Thyroid gland (tissue), 4 donors: ENCODE results near the gene COPZ2. TPM values are rescaled to one million over a fixed set of nuclear protein-coding genes. Genes with fewer than 3 reads are reported as not detected.
A peak's percentile ranks its signal among the peaks of the same experiment; 100 is the strongest.
"Not testable (repeated sequence)": the region's sequence is repeated elsewhere in the genome, so short reads cannot be mapped to it uniquely, and the experiment has no call there.

Source experiments
- DNase-seq, 2 donors: peaks; one replicate each; pipeline ENCODE4 v3.0.0-alpha.2; 2019
- H3K27ac ChIP-seq, 3 donors: fragments of 200-600 bp; sonication (generic); 1 replicate in 2 of 3; 2 replicates in 1 of 3; pipeline ENCODE4 v1.5.1; 2016 to 2019; ENCODE audit warnings: mild to moderate bottlenecking in 1 of 3, moderate library complexity in 1 of 3
- H3K27me3 ChIP-seq: fragments of 200-600 bp; sonication (generic); one replicate; pipeline ENCODE4 v1.5.1; 2019
- H3K36me3 ChIP-seq, 2 donors: fragments of 200-600 bp; sonication (generic); one replicate each; pipeline ENCODE4 v1.5.1; 2016 to 2019
- H3K4me1 ChIP-seq, 2 donors: fragments of 200-600 bp; sonication (generic); one replicate each; pipeline ENCODE4 v1.5.1; 2017 to 2019
- H3K4me3 ChIP-seq, 3 donors: fragments of 200-600 bp; sonication (generic); replicated peaks in 1 of 3; 1 replicate in 2 of 3; 2 replicates in 1 of 3; pipeline ENCODE4 v1.5.1; 2016; ENCODE audit warnings: mild to moderate bottlenecking in 1 of 3
- H3K9me3 ChIP-seq: fragments of 200-600 bp; sonication (generic); one replicate; pipeline ENCODE4 v1.5.1; 2017
- CTCF ChIP-seq, 6 experiments: fragments of 200-600 bp in 3 of 6; fragments of 450-650 bp in 3 of 6; sonication (generic) in 3 of 6; IDR thresholded peaks; one replicate each; pipeline ENCODE4 v1.5.1; 2016 to 2019; ENCODE audit warnings: antibody characterized with exemption in 6 of 6, mild to moderate bottlenecking in 2 of 6, inconsistent platforms in 1 of 6, moderate library complexity in 1 of 6
- POLR2A ChIP-seq, 2 donors: fragments of 450-650 bp; IDR thresholded peaks; one replicate each; pipeline ENCODE4 v1.6.1; 2017; ENCODE audit warnings: antibody characterized with exemption in 2 of 2, mild to moderate bottlenecking in 2 of 2, moderate library complexity in 1 of 2
- WGBS, 2 donors: methylation state at CpG; one replicate each; pipeline ENCODE4 v1.1.5; 2017; 5-methylcytosine and 5-hydroxymethylcytosine counted together
- intact Hi-C: fragments of 100-400 bp; cut with DNase I; formaldehyde crosslinking; loops from one replicate; pipeline ENCODE4 v1.15.1; 2023
- total RNA-seq, 4 donors: library from RNA; depleted of rRNA; stranded (reverse); fragments of >200 nt; gene quantifications; one replicate each; pipeline ENCODE4 v1.2.3, GENCODE V29; 2016

The COPZ2 gene
- total RNA-seq, 4 donors from 2014 or later = 19.3 to 55.8 (median 45.2) TPM

GRCh38 chr17:47990962-47991731 lies 46.5 kb downstream of the COPZ2 start:
- TF ChIP-seq POLR2A (IDR thresholded peaks at IDR 0.05) = no peak
- no peak for TF ChIP-seq CTCF (IDR thresholded peaks at IDR 0.05)
- no peak for DNase-seq
- no peaks in the 10 kb centered on the region for H3K36me3 ChIP-seq

GRCh38 chr17:47989700-47990099 lies 47.9 kb downstream of the COPZ2 start:
- peaks cover 11 to 19% of the 10 kb centered on the region in 2 donors for H3K4me1 ChIP-seq
- no peaks in the 10 kb centered on the region for H3K36me3 ChIP-seq
- H3K27ac ChIP-seq = no peak overlapping the region
- no peak for DNase-seq
- H3K4me3 ChIP-seq = no peak overlapping the region
- H3K9me3 ChIP-seq = no peaks in the 10 kb centered on the region
- 78 to 100% methylated on average over 1 of the region's 1 CpG for WGBS, 2 donors
- TF ChIP-seq POLR2A (IDR thresholded peaks at IDR 0.05) (no peak), CTCF (IDR thresholded peaks at IDR 0.05) (no peak)
- no peaks in the 10 kb centered on the region for H3K27me3 ChIP-seq
- intact Hi-C loops = no loop called here

More at GRCh38 chr17:47990962-47991731, 46.5 kb downstream of the COPZ2 start:
- WGBS, 2 donors = 51 to 60% methylated on average over 9 to 14 of the region's 14 CpGs
- peaks cover 11 to 21% of the 10 kb centered on the region in 2 donors for H3K4me1 ChIP-seq
- no peak overlapping the region for H3K4me3 ChIP-seq
- no peaks in the 10 kb centered on the region for H3K27me3 ChIP-seq
- no peak overlapping the region for H3K27ac ChIP-seq
- no peaks in the 10 kb centered on the region for H3K9me3 ChIP-seq
- intact Hi-C loops = no loop called here

- Histone ChIP-seq H3K27me3 (no peaks in the 10 kb centered on the region), H3K4me1 (peaks cover 11 to 19% of the 10 kb centered on the region in 2 donors), H3K36me3 (no peaks in the 10 kb centered on the region), H3K4me3 (no peak overlapping the region), H3K27ac (no peak overlapping the region), H3K9me3 (no peaks in the 10 kb centered on the region)
- TF ChIP-seq POLR2A (IDR thresholded peaks at IDR 0.05) = no peak
- no peak for TF ChIP-seq CTCF (IDR thresholded peaks at IDR 0.05)
- intact Hi-C loops = no loop called here
- WGBS, 2 donors = 79 to 82% methylated on average over 10 of the region's 10 CpGs
- no peak for DNase-seq
These were observed 48.4 kb downstream of the COPZ2 start for GRCh38 chr17:47989159-47989558.

- 97 to 100% methylated on average over 1 of the region's 1 CpG for WGBS, 2 donors
These were observed 49.2 kb downstream of the COPZ2 start for GRCh38 chr17:47988445-47988844.

GRCh38 chr17:47987240-47987835 lies 50.3 kb downstream of the COPZ2 start:
- TF ChIP-seq POLR2A (IDR thresholded peaks at IDR 0.05) (peak in 1 of 2 donors; percentile 33), CTCF (IDR thresholded peaks at IDR 0.05) (no peak)
- Histone ChIP-seq H3K27me3 (no peaks in the 10 kb centered on the region), H3K4me1 (peaks cover 11 to 19% of the 10 kb centered on the region in 2 donors), H3K27ac (peak overlapping the region; percentile 72 to 93 (median 89)), H3K9me3 (no peaks in the 10 kb centered on the region), H3K36me3 (peaks cover 3 to 6% of the 10 kb centered on the region in 2 donors), H3K4me3 (no peak overlapping the region)
- WGBS, 2 donors = 22 to 29% methylated on average over 12 to 15 of the region's 17 CpGs
- intact Hi-C loops = no loop called here
- peak; percentile 82 to 88 for DNase-seq

More at GRCh38 chr17:47988445-47988844, 49.2 kb downstream of the COPZ2 start:
- Histone ChIP-seq H3K27ac (peak overlapping the region in 1 of 3 donors; percentile 72), H3K4me1 (peaks cover 11 to 19% of the 10 kb centered on the region in 2 donors)
- H3K9me3 ChIP-seq, H3K27me3 ChIP-seq, H3K36me3 ChIP-seq, intact Hi-C loops, H3K4me3 ChIP-seq, DNase-seq: not testable (repeated sequence)
